Adrenal gland (tissue), 5 donors: Measurements from ENCODE around the gene TAL1.

ENCODE experiments used
- POLR2A ChIP-seq, 2 donors: fragments of 450-650 bp; IDR thresholded peaks; one replicate each; pipeline ENCODE4 v1.6.1; 2017; ENCODE audit warnings: antibody characterized with exemption in 2 of 2, mild to moderate bottlenecking in 2 of 2, moderate library complexity in 1 of 2
- TF ChIP-seq, protein P1 (sequence below), 6 experiments: fragments of 450-650 bp in 4 of 6; fragments of 200-600 bp in 2 of 6; sonication (generic) in 1 of 6; IDR thresholded peaks; 1 replicate in 5 of 6; 2 replicates in 1 of 6; pipeline versions ENCODE4 v1.5.1 to v1.8.0; 2016 to 2021; ENCODE audit warnings: antibody characterized with exemption in 6 of 6, mild to moderate bottlenecking in 2 of 6, moderate library complexity in 1 of 6
- donor health status: DM: no; HTN: no; CAD: no.

DNA sequence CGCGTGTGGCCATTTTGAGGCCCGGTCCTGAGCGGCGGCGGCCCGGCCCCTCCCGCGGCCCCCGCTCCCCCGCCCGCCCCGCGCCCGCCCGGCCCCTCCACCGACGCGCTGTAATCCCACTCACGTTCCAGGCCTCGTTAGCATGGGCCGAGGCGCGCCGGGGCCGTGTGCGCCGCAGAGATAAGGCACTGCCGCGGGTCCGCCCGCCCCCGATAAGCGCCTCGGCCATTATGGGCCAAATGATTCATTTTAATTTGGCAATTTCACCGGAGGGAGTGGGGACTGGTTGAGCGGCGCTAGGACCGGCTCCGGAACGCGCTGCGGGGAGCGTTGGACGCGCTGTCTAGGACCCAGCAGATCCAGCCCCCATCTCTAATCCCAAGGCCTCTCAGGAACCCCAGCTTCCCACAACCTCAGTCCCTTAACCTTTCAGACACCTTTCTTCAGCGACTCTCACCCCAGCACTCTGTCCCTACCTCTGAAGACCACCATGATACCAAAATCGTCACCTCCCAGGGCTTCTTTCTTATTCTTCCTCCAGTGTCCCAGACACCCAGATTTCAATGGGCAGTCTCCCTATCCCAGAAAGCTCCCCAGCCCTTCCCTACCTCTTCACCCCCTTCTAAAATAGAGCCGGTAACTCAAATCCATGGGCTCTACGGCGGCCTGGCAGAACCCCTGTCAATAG lies at the start of gene TAL1:
- TF ChIP-seq, protein P1, sequence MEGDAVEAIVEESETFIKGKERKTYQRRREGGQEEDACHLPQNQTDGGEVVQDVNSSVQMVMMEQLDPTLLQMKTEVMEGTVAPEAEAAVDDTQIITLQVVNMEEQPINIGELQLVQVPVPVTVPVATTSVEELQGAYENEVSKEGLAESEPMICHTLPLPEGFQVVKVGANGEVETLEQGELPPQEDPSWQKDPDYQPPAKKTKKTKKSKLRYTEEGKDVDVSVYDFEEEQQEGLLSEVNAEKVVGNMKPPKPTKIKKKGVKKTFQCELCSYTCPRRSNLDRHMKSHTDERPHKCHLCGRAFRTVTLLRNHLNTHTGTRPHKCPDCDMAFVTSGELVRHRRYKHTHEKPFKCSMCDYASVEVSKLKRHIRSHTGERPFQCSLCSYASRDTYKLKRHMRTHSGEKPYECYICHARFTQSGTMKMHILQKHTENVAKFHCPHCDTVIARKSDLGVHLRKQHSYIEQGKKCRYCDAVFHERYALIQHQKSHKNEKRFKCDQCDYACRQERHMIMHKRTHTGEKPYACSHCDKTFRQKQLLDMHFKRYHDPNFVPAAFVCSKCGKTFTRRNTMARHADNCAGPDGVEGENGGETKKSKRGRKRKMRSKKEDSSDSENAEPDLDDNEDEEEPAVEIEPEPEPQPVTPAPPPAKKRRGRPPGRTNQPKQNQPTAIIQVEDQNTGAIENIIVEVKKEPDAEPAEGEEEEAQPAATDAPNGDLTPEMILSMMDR (IDR thresholded peaks at IDR 0.05): no peak
- no peak for TF ChIP-seq POLR2A (IDR thresholded peaks at IDR 0.05)
